ENCODE data around the gene CLDND2. TPM values are rescaled to one million over a fixed set of nuclear protein-coding genes. Genes with fewer than 3 reads are reported as not detected.
"Not testable (repeated sequence)": the region's sequence is repeated elsewhere in the genome, so short reads cannot be mapped to it uniquely, and the experiment has no call there.

The CLDND2 gene
- not detected in 2 replicates for total RNA-seq

GRCh38 chr19:51368366-51369282 is at the start of gene CLDND2:
CLDND2 (minus strand) TSS chr19:51369003; CDS start chr19:51368577, 426 bp downstream.
- peak within 1 kb of the TSS; percentile 58 for H3K4me3 ChIP-seq (ENCODE audit: low read depth, low read length)
- TF ChIP-seq CTCF (IDR thresholded peaks at IDR 0.05; ENCODE audit: insufficient read depth, low read length, severe bottlenecking): no peak
- H3K36me3 ChIP-seq (ENCODE audit: control insufficient read depth, insufficient read depth, low read length): no peaks in the 10 kb centered on the region
- FAIRE-seq (no peak), DNase-seq (ENCODE audit: low read depth) (no peak)
- no peaks in the 10 kb centered on the region for H3K27me3 ChIP-seq (ENCODE audit: control insufficient read depth, insufficient read depth, low read length)

- no peak overlapping the region for H3K4me3 ChIP-seq (ENCODE audit: low read depth, low read length)
- no peaks in the 10 kb centered on the region for H3K36me3 ChIP-seq (ENCODE audit: control insufficient read depth, insufficient read depth, low read length)
- DNase-seq (ENCODE audit: low read depth): no peak
- TF ChIP-seq CTCF (IDR thresholded peaks at IDR 0.05; ENCODE audit: insufficient read depth, low read length, severe bottlenecking): no peak
- H3K27me3 ChIP-seq (ENCODE audit: control insufficient read depth, insufficient read depth, low read length): no peaks in the 10 kb centered on the region
- no peak for FAIRE-seq
These were observed 49.0 kb upstream of the CLDND2 start for GRCh38 chr19:51417810-51418157.

- no peaks in the 10 kb centered on the region for H3K36me3 ChIP-seq (ENCODE audit: control insufficient read depth, insufficient read depth, low read length)
- DNase-seq (ENCODE audit: low read depth) (no peak), FAIRE-seq (no peak)
- H3K27me3 ChIP-seq (ENCODE audit: control insufficient read depth, insufficient read depth, low read length): no peaks in the 10 kb centered on the region
- no peak within 1 kb of the TSS for H3K4me3 ChIP-seq (ENCODE audit: low read depth, low read length)
- TF ChIP-seq CTCF (IDR thresholded peaks at IDR 0.05; ENCODE audit: insufficient read depth, low read length, severe bottlenecking): no peak
These were observed 48.5 kb upstream of the CLDND2 start, which contains the start of gene SIGLEC10 for GRCh38 chr19:51417107-51417809. SIGLEC10 (minus strand) TSS chr19:51417642; CDS start chr19:51417581, 61 bp downstream.

- FAIRE-seq; H3K27me3 ChIP-seq (ENCODE audit: control insufficient read depth, insufficient read depth, low read length); H3K36me3 ChIP-seq (ENCODE audit: control insufficient read depth, insufficient read depth, low read length); DNase-seq (ENCODE audit: low read depth); H3K4me3 ChIP-seq (ENCODE audit: low read depth, low read length): not testable (repeated sequence)
These were observed 47.6 kb upstream of the CLDND2 start for GRCh38 chr19:51416422-51416821.

GRCh38 chr19:51415187-51415586 is 46.4 kb upstream of the CLDND2 start:
- DNase-seq (ENCODE audit: low read depth) (no peak), FAIRE-seq (no peak)
- Histone ChIP-seq H3K36me3 (ENCODE audit: control insufficient read depth, insufficient read depth, low read length) (no peaks in the 10 kb centered on the region), H3K4me3 (ENCODE audit: low read depth, low read length) (no peak overlapping the region), H3K27me3 (ENCODE audit: control insufficient read depth, insufficient read depth, low read length) (no peaks in the 10 kb centered on the region)
- TF ChIP-seq CTCF (IDR thresholded peaks at IDR 0.05; ENCODE audit: insufficient read depth, low read length, severe bottlenecking): no peak
